CMK (cell line): ENCODE measurements around the gene SAE1.
A peak's percentile ranks its signal among the peaks of the same experiment; 100 is the strongest.
"Not testable (repeated sequence)": the region's sequence is repeated elsewhere in the genome, so short reads cannot be mapped to it uniquely, and the experiment has no call there.

ENCODE experiments used
- DNase-seq: peaks from one replicate; pipeline ENCODE4 v3.0.0-alpha.2; 2010; ENCODE audit warnings: low read depth

SAE1 gene

GRCh38 chr19:47240996-47241918 lies 110.6 kb downstream of the SAE1 start:
- DNase-seq = peak; percentile 57

- no peak for DNase-seq
Observed at GRCh38 chr19:47241919-47242577, 111.4 kb downstream of the SAE1 start.

GRCh38 chr19:47243364-47243775 lies 112.7 kb downstream of the SAE1 start:
- peak; percentile 39 for DNase-seq

- DNase-seq = peak; percentile 98
Observed at GRCh38 chr19:47243776-47244547, 113.3 kb downstream of the SAE1 start.

GRCh38 chr19:47247308-47247990 lies 116.8 kb downstream of the SAE1 start:
- peak; percentile 71 for DNase-seq

- DNase-seq = not testable (repeated sequence)
Observed at GRCh38 chr19:47253016-47253415, 122.4 kb downstream of the SAE1 start.

GRCh38 chr19:47253467-47253881 lies 122.8 kb downstream of the SAE1 start:
- no peak for DNase-seq

- DNase-seq = no peak
Observed at GRCh38 chr19:47253970-47254369, 123.3 kb downstream of the SAE1 start.

GRCh38 chr19:47255879-47256692 lies 125.5 kb downstream of the SAE1 start, which contains the start of gene CCDC9:
Gene CCDC9, plus strand, starts transcription at chr19:47256525. Its CDS starts 1,876 bp downstream, at chr19:47258401.
- peak; percentile 99 for DNase-seq

GRCh38 chr19:47256693-47257410 lies 126.2 kb downstream of the SAE1 start:
- peak; percentile 98 for DNase-seq

- DNase-seq = no peak
Observed at GRCh38 chr19:47257411-47258169, 127.0 kb downstream of the SAE1 start.

GRCh38 chr19:47258434-47258833 lies 127.8 kb downstream of the SAE1 start:
- DNase-seq = no peak

- no peak for DNase-seq
Observed at GRCh38 chr19:47258895-47259555, 128.4 kb downstream of the SAE1 start.
